LNCaP clone FGC (cell line): ENCODE measurements around the gene SIRPG.
"Not testable (repeated sequence)": the region's sequence is repeated elsewhere in the genome, so short reads cannot be mapped to it uniquely, and the experiment has no call there.

Experiments used
- DNase-seq: peaks from one replicate; pipeline ENCODE4 v3.0.0-alpha.2; 2011; ENCODE audit warnings: low read depth
- H3K4me3 ChIP-seq: 2 replicates; pipeline ENCODE4 v1.5.1; 2011; ENCODE audit warnings: mild to moderate bottlenecking, low read depth, low read length, control low read depth
- CTCF ChIP-seq: IDR thresholded peaks from 2 replicates; pipeline ENCODE4 v1.5.1; 2012; ENCODE audit warnings: mild to moderate bottlenecking; ENCODE audit not compliant: control insufficient read depth, insufficient read depth; ENCODE audit errors: extremely low read depth

Gene SIRPG

DNA sequence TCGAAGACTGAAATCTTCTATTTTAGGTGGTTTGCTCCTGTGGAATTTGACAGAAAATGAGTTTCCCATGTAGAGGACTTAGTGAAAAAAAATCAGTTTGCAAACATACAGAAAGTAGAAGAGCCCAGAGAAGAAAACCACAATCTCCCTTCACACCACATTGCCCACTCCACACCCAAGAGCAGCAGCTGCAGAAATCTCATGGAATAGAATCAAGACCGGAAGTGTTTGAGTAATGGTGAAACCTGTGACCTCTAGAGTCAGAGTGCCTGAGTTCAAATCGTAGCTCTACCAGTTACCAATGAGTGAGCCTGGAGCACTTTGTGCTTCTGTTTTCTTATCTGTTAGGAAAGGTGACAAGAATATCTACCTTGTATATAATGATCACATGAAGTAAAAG is 4.6 kb downstream of the SIRPG start:
- DNase-seq: no peak
- no peak overlapping the region for H3K4me3 ChIP-seq
- no peak for TF ChIP-seq CTCF

GRCh38 chr20:1652104-1652503 is 5.5 kb downstream of the SIRPG start:
- DNase-seq: no peak
- no peak for TF ChIP-seq CTCF
- H3K4me3 ChIP-seq: no peak overlapping the region

DNA sequence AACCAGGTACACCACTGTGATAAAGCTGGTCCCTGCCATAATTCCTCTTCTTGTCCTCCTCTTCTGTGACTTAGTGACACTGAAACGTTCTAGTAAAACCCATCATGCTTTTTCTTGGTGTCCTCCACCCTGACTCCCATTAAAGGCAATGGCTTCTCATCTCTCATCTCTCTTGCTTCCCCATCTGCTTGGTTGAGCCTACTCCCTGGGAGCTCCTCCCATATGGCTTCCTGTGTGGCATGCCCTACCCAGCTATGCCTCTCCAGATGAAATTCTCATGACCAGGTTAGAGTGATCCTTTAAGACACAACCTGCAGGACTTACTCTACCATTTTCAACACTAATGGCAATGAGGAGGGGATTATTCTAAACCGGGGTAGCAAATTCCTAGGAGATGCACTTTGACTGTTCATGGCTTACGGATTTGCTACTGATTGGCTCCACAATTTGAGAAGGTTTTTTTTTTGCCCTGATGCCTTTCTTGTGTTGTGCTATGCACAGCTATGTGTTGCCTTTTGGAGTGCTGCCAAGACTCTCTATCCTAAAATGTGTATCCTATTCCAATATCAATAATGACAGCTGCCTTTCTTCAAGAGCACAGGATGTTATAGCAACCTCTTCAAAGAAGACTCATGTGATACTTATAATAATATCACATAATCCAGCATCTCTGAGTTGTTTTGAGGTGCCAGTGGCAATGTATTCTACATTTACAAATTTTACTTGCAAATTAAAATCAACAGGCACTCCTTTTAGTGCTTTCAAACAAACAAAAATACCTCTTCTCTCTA is 6.1 kb downstream of the SIRPG start:
- TF ChIP-seq CTCF: no peak
- H3K4me3 ChIP-seq: no peak overlapping the region
- no peak for DNase-seq

GRCh38 chr20:1648101-1648500 is 9.5 kb downstream of the SIRPG start:
- no peak overlapping the region for H3K4me3 ChIP-seq
- TF ChIP-seq CTCF: no peak
- DNase-seq: no peak

GRCh38 chr20:1646975-1647431 is 10.6 kb downstream of the SIRPG start:
- no peak overlapping the region for H3K4me3 ChIP-seq
- no peak for DNase-seq
- no peak for TF ChIP-seq CTCF

GRCh38 chr20:1644101-1644962 is 13.2 kb downstream of the SIRPG start:
- no peak overlapping the region for H3K4me3 ChIP-seq
- no peak for DNase-seq
- TF ChIP-seq CTCF: no peak

- DNase-seq, H3K4me3 ChIP-seq: not testable (repeated sequence)
Measured at GRCh38 chr20:1638643-1639042, 18.9 kb downstream of the SIRPG start.
